ENCODE results near the gene PMIS2. TPM values are rescaled to one million over a fixed set of nuclear protein-coding genes. Genes with fewer than 3 reads are reported as not detected.

Gene PMIS2
- total RNA-seq, 1 donor from 2014 or later = not detected

- Mint-ChIP-seq H3K27ac (ENCODE audit: unreplicated experiment) (peak overlapping the region; percentile 59), H3K4me3 (ENCODE audit: unreplicated experiment) (peak overlapping the region; percentile 90)
Observed at GRCh38 chr19:35544110-35544802, 41.7 kb upstream of the PMIS2 start.

GRCh38 chr19:35545001-35545854 lies 40.7 kb upstream of the PMIS2 start, which contains the start of gene TMEM147:
TMEM147 (plus strand) TSS chr19:35545626; CDS start chr19:35545740, 114 bp downstream.
- H3K36me3 ChIP-seq (ENCODE audit: insufficient read depth, low read length) = no peaks in the 10 kb centered on the region
- no peaks in the 10 kb centered on the region for H3K9me3 ChIP-seq (ENCODE audit: insufficient read depth, low read depth, low read length)
- Mint-ChIP-seq H3K27ac (ENCODE audit: unreplicated experiment) (peak within 1 kb of the TSS; percentile 79), H3K27me3 (ENCODE audit: low read depth, unreplicated experiment) (no peaks in the 10 kb centered on the region), H3K4me1 (ENCODE audit: low read depth, unreplicated experiment) (peaks cover 8% of the 10 kb centered on the region), H3K9me3 (ENCODE audit: unreplicated experiment) (no peaks in the 10 kb centered on the region), H3K4me3 (ENCODE audit: unreplicated experiment) (peak within 1 kb of the TSS; percentile 90), H3K36me3 (ENCODE audit: low read depth, unreplicated experiment) (peaks cover 23% of the 10 kb centered on the region)
- FAIRE-seq = no peak
- TF ChIP-seq EZH2 (IDR thresholded peaks at IDR 0.05; ENCODE audit: insufficient read depth, low read length) = no peak
- TF ChIP-seq, protein P1, sequence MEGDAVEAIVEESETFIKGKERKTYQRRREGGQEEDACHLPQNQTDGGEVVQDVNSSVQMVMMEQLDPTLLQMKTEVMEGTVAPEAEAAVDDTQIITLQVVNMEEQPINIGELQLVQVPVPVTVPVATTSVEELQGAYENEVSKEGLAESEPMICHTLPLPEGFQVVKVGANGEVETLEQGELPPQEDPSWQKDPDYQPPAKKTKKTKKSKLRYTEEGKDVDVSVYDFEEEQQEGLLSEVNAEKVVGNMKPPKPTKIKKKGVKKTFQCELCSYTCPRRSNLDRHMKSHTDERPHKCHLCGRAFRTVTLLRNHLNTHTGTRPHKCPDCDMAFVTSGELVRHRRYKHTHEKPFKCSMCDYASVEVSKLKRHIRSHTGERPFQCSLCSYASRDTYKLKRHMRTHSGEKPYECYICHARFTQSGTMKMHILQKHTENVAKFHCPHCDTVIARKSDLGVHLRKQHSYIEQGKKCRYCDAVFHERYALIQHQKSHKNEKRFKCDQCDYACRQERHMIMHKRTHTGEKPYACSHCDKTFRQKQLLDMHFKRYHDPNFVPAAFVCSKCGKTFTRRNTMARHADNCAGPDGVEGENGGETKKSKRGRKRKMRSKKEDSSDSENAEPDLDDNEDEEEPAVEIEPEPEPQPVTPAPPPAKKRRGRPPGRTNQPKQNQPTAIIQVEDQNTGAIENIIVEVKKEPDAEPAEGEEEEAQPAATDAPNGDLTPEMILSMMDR (IDR thresholded peaks at IDR 0.05; ENCODE audit: insufficient read depth, low read depth, low read length) = no peak
- peak; percentile 72 for DNase-seq (ENCODE audit: low read depth)
- H3K79me2 ChIP-seq (ENCODE audit: insufficient read depth, low read length) = peaks cover 39% of the 10 kb centered on the region
- H2AFZ ChIP-seq (ENCODE audit: low read depth, low read length) = peak within 1 kb of the TSS; percentile 90
- H3K4me3 ChIP-seq (ENCODE audit: insufficient read depth, low read depth, low read length) = peak within 1 kb of the TSS; percentile 88
- peak within 1 kb of the TSS; percentile 88 for H3K27ac ChIP-seq (ENCODE audit: low read depth, low read length)
- no peaks in the 10 kb centered on the region for H3K27me3 ChIP-seq (ENCODE audit: insufficient read depth, low read length)
- peaks cover 21% of the 10 kb centered on the region for H4K20me1 ChIP-seq (ENCODE audit: insufficient read depth, low read length)
- H3K9ac ChIP-seq (ENCODE audit: low read length) = peak within 1 kb of the TSS; percentile 95
- peaks cover 15% of the 10 kb centered on the region for H3K4me1 ChIP-seq (ENCODE audit: insufficient read depth, low read length)
- H3K4me2 ChIP-seq (ENCODE audit: low read length) = peak within 1 kb of the TSS; percentile 98

More at GRCh38 chr19:35544110-35544802, 41.7 kb upstream of the PMIS2 start:
- Histone ChIP-seq H3K9ac (ENCODE audit: low read length) (peak overlapping the region; percentile 95), H3K9me3 (ENCODE audit: insufficient read depth, low read depth, low read length) (no peaks in the 10 kb centered on the region), H3K27me3 (ENCODE audit: insufficient read depth, low read length) (no peaks in the 10 kb centered on the region), H3K4me2 (ENCODE audit: low read length) (peak overlapping the region; percentile 98), H2AFZ (ENCODE audit: low read depth, low read length) (peak overlapping the region; percentile 90), H3K36me3 (ENCODE audit: insufficient read depth, low read length) (no peaks in the 10 kb centered on the region), H4K20me1 (ENCODE audit: insufficient read depth, low read length) (peaks cover 12% of the 10 kb centered on the region), H3K79me2 (ENCODE audit: insufficient read depth, low read length) (peaks cover 39% of the 10 kb centered on the region), H3K4me1 (ENCODE audit: insufficient read depth, low read length) (peaks cover 15% of the 10 kb centered on the region), H3K27ac (ENCODE audit: low read depth, low read length) (peak overlapping the region; percentile 88), H3K4me3 (ENCODE audit: insufficient read depth, low read depth, low read length) (peak overlapping the region; percentile 88)
- no peaks in the 10 kb centered on the region for H3K9me3 Mint-ChIP-seq (ENCODE audit: unreplicated experiment)
- H3K36me3 Mint-ChIP-seq (ENCODE audit: low read depth, unreplicated experiment) = peaks cover 23% of the 10 kb centered on the region
- H3K27me3 Mint-ChIP-seq (ENCODE audit: low read depth, unreplicated experiment) = no peaks in the 10 kb centered on the region
- H3K4me1 Mint-ChIP-seq (ENCODE audit: low read depth, unreplicated experiment) = peaks cover 8% of the 10 kb centered on the region
- DNase-seq (ENCODE audit: low read depth) (no peak), FAIRE-seq (no peak)
- TF ChIP-seq, protein P1 (IDR thresholded peaks at IDR 0.05; ENCODE audit: insufficient read depth, low read depth, low read length) = no peak
- TF ChIP-seq EZH2 (IDR thresholded peaks at IDR 0.05; ENCODE audit: insufficient read depth, low read length) = no peak
